Fibroblast of the aortic adventitia (primary cell): ENCODE results near the gene CLDN25. TPM values are rescaled to one million over a fixed set of nuclear protein-coding genes. Genes with fewer than 3 reads are reported as not detected.

Experiments
- DNase-seq: peaks from one replicate; pipeline ENCODE4 v3.0.0-alpha.2; 2010; ENCODE audit warnings: low read depth
- H3K4me3 ChIP-seq: 2 replicates; pipeline ENCODE4 v1.5.1; 2011; ENCODE audit warnings: low read depth, mild to moderate bottlenecking, control low read depth, low read length, moderate library complexity
- total RNA-seq: library from RNA; depleted of rRNA; stranded (reverse); fragments of >200 nt; gene quantifications from 2 replicates; pipeline ENCODE4 v1.2.3, GENCODE V29; 2012; ENCODE audit warnings: low replicate concordance
- TF ChIP-seq, protein P1 (sequence below): IDR thresholded peaks from 2 replicates; pipeline ENCODE4 v1.5.1; 2011; ENCODE audit warnings: mild to moderate bottlenecking, low read length, control low read depth, inconsistent platforms; ENCODE audit not compliant: insufficient read depth

The CLDN25 gene
- total RNA-seq, 1 donor: not detected

DNA sequence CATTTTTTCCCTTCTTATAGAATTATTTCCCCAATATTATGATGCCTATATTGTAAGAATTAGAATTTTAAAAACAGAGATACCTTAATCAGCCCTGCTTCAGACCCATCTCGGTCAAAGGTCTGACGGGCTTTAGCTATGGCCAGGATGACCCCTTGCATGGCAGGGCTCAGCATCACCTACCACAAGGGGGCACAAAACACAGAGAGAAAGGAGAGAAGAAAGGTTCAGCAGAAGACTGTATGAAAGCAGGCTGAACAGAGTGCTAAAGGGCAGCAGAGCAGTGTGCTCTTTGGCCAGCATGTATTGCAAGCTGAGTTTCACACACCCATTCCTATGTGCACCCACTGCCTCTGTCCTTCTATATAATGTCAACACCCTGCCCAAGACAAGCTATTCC lies 26.8 kb downstream of the CLDN25 start:
- TF ChIP-seq, protein P1, sequence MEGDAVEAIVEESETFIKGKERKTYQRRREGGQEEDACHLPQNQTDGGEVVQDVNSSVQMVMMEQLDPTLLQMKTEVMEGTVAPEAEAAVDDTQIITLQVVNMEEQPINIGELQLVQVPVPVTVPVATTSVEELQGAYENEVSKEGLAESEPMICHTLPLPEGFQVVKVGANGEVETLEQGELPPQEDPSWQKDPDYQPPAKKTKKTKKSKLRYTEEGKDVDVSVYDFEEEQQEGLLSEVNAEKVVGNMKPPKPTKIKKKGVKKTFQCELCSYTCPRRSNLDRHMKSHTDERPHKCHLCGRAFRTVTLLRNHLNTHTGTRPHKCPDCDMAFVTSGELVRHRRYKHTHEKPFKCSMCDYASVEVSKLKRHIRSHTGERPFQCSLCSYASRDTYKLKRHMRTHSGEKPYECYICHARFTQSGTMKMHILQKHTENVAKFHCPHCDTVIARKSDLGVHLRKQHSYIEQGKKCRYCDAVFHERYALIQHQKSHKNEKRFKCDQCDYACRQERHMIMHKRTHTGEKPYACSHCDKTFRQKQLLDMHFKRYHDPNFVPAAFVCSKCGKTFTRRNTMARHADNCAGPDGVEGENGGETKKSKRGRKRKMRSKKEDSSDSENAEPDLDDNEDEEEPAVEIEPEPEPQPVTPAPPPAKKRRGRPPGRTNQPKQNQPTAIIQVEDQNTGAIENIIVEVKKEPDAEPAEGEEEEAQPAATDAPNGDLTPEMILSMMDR: peak; percentile 37
- DNase-seq: peak; percentile 13
- H3K4me3 ChIP-seq: no peak overlapping the region

DNA sequence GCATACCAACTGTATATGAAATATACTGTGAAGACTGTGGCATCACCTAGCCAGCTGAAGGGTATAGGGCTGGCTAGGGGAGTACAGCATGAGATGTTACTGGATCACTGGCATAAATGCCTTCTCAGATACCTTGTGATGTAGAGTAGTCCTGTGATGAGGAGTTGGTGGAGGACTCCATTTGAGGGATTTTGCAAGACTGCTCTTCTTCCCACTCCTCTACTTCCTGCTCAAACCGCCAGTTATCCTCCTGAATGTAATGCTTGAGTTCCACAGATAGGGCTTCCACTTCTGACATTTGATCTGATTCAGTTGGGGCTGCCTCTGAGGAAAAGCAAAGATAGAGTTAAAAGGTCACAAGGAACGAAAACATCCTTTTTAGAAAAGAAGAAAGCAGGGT lies 29.3 kb downstream of the CLDN25 start:
- H3K4me3 ChIP-seq: no peak overlapping the region
- TF ChIP-seq, protein P1: no peak
- no peak for DNase-seq

DNA sequence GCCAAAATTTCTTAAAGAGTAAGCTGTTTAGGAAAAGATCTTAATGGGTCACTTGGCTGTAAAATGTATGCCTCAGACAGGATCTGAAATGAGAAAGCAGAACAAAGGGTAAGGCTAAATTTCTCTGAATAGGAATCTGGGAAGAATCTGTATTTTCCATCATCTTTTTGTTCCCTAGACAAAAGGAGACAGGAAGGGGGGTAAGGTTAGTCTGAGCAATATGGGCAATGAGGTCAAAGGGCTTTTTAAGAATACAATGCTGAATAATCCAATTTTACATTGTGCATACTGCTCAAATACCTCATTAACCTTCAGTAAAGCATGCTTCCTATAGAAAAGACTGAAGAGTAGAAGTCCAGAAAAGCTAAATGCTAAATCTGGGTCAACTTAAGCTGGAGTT lies 34.6 kb downstream of the CLDN25 start:
- TF ChIP-seq, protein P1: no peak
- no peak overlapping the region for H3K4me3 ChIP-seq
- DNase-seq: no peak

DNA sequence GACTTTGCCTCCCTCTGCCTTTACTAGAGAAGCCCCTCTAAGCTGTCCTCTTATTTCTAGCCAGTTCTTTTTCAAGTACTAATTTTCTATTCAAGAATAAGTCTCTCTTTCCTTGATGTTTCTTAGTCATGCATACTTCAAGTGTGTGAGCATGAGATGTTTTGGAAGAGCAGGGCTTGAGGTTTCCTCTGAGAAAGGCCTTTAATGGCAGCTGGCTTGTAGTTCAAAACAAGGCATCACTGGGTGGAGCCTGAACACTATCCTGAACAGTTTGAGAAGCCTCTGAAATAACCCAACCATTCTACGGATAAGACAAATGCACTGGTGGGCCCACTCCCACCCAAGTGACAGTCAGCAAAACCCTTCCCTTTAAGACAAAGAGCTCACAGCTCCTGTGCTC lies 37.6 kb downstream of the CLDN25 start:
- H3K4me3 ChIP-seq: no peak overlapping the region
- TF ChIP-seq, protein P1: no peak
- no peak for DNase-seq

DNA sequence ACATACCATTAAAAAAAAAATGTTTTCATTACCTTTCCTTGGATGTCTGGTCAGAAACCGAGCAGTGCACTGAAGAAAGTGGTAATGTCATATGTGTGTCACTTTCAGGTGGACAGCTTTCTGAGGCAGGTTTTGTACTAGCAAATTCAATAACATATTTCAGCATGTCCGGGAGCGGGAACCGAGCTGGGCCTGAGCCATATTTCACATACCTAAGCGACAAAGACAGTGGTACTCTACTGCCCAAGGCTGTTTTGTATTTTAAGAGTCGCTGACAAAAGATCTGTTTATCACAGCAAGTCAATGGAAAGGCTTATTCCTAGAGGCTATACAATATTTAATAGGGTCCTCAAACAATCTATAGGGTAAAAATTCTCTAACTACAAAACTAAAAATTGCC lies 38.0 kb downstream of the CLDN25 start:
- no peak for DNase-seq
- TF ChIP-seq, protein P1: no peak
- H3K4me3 ChIP-seq: no peak overlapping the region

DNA sequence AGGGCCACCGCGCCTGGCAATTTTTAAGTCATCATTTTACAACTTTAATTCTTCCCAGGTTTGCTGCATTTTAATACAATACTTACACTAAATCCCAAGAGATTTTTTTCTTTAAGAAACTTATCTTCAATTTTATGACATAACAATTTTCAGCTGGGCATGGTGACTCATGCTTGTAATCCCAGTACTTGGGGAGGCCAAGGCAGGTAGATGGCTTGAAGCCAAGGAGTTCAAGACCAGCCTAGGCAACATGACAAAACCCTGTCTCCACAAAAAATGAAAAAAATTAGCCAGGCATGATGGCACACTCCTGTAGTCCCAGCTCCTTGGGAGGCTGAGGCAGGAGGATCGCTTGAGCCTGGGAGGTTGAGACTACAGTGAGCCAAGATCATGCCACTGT lies 38.8 kb downstream of the CLDN25 start:
- H3K4me3 ChIP-seq: no peak overlapping the region
- TF ChIP-seq, protein P1: no peak
- peak; percentile 10 for DNase-seq

DNA sequence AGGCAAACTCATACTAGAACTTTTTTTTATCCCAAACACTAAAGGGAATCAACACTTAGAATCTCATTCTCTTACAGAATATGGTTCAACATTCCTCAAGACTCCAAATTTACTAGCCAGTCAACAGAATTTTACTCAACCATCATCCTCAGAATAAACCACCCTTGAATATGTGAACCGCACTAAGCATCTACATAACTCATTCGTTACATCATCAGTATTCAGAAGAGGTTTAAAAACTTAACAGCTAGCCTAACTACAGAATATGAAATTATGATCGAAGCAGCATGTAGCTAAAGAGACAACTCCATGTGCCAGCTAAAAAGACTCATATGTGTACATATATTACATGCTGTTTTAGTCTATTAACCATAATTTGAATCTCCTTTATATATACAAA lies 47.9 kb downstream of the CLDN25 start:
- H3K4me3 ChIP-seq: no peak overlapping the region
- TF ChIP-seq, protein P1: no peak
- no peak for DNase-seq
